GM23338 (cell line): ENCODE measurements around the gene DLGAP3. TPM values are rescaled to one million over a fixed set of nuclear protein-coding genes. Genes with fewer than 3 reads are reported as not detected.

ENCODE experiments used
- ATAC-seq: fragments of 200-7000 bp; cut with Tn5 transposase; 3 replicates; pipeline ENCODE4 v1.9.1; 2020
- DNase-seq: peaks from one replicate; pipeline ENCODE4 v3.0.0-alpha.2; 2015; ENCODE audit warnings: low spot score
- H2AFZ ChIP-seq: fragments of 200-600 bp; sonication (generic); 2 replicates; pipeline ENCODE4 v1.8.0; 2016; ENCODE audit warnings: antibody characterized with exemption, mild to moderate bottlenecking, moderate library complexity
- H3F3A ChIP-seq: fragments of 200-600 bp; sonication (generic); replicated peaks from 2 replicates; pipeline ENCODE4 v1.8.0; 2017; ENCODE audit warnings: antibody characterized with exemption, mixed run types, low read depth
- H3K27ac ChIP-seq: fragments of 200-600 bp; sonication (generic); 2 replicates; pipeline ENCODE4 v1.6.1; 2016; ENCODE audit warnings: low read depth
- H3K27me3 ChIP-seq: fragments of 200-600 bp; sonication (generic); 2 replicates; pipeline ENCODE4 v1.8.0; 2016; ENCODE audit warnings: mild to moderate bottlenecking, mixed run types, moderate library complexity; ENCODE audit not compliant: insufficient read depth
- H3K36me3 ChIP-seq: fragments of 200-600 bp; sonication (generic); 2 replicates; pipeline ENCODE4 v1.8.0; 2016; ENCODE audit warnings: mild to moderate bottlenecking; ENCODE audit not compliant: insufficient read depth
- H3K4me1 ChIP-seq: fragments of 200-600 bp; sonication (generic); 2 replicates; pipeline ENCODE4 v1.8.0; 2016; ENCODE audit warnings: mild to moderate bottlenecking, moderate library complexity; ENCODE audit not compliant: insufficient read depth
- H3K4me2 ChIP-seq: fragments of 200-600 bp; sonication (generic); 2 replicates; pipeline ENCODE4 v1.7.1; 2017; ENCODE audit warnings: mixed run types
- H3K4me3 ChIP-seq: fragments of 200-600 bp; sonication (generic); 2 replicates; pipeline ENCODE4 v1.6.1; 2016; ENCODE audit warnings: mixed run types
- H3K79me2 ChIP-seq: fragments of 200-600 bp; sonication (generic); replicated peaks from 2 replicates; pipeline ENCODE4 v1.8.0; 2017; ENCODE audit warnings: mild to moderate bottlenecking; ENCODE audit not compliant: insufficient read depth
- H3K9me2 ChIP-seq: fragments of 200-600 bp; sonication (generic); 2 replicates; pipeline ENCODE4 v1.8.0; 2017; ENCODE audit not compliant: insufficient read depth
- H4K20me1 ChIP-seq: fragments of 200-600 bp; sonication (generic); replicated peaks from 2 replicates; pipeline ENCODE4 v1.8.0; 2017; ENCODE audit warnings: mild to moderate bottlenecking; ENCODE audit not compliant: insufficient read depth
- H3K27ac Mint-ChIP-seq: 2 replicates; pipeline ENCODE4 v1.8.0; 2020; ENCODE audit warnings: inconsistent platforms, mild to moderate bottlenecking, moderate library complexity, mixed read lengths
- H3K27me3 Mint-ChIP-seq: 3 replicates; pipeline ENCODE4 v1.8.0; 2022; ENCODE audit warnings: low read depth, mild to moderate bottlenecking, moderate library complexity, mixed read lengths, inconsistent platforms; ENCODE audit not compliant: insufficient read depth, poor library complexity
- H3K36me3 Mint-ChIP-seq: 3 replicates; pipeline ENCODE4 v1.8.0; 2021; ENCODE audit warnings: low read depth, mild to moderate bottlenecking, inconsistent platforms, moderate library complexity, mixed read lengths
- H3K4me1 Mint-ChIP-seq: 3 replicates; pipeline ENCODE4 v1.8.0; 2020; ENCODE audit warnings: mild to moderate bottlenecking, inconsistent platforms, mixed read lengths
- H3K4me3 Mint-ChIP-seq: 3 replicates; pipeline ENCODE4 v1.8.0; 2021; ENCODE audit warnings: moderate library complexity, mild to moderate bottlenecking, inconsistent platforms, mixed read lengths
- H3K9me3 Mint-ChIP-seq: 3 replicates; pipeline ENCODE4 v1.8.0; 2020; ENCODE audit warnings: moderate library complexity, mild to moderate bottlenecking, inconsistent platforms, mixed read lengths
- CREB1 ChIP-seq: fragments of 250-450 bp; sonication (Bioruptor Pico); IDR thresholded peaks from 2 replicates; pipeline ENCODE4 v1.5.0; 2020; ENCODE audit warnings: low read depth, mild to moderate bottlenecking, moderate library complexity
- EZH2 ChIP-seq: fragments of 200-600 bp; sonication (generic); IDR thresholded peaks from one replicate; pipeline ENCODE4 v1.8.0; 2017; ENCODE audit warnings: antibody characterized with exemption, mild to moderate bottlenecking, low read depth; ENCODE audit not compliant: unreplicated experiment
- EZH2phosphoT487 ChIP-seq: fragments of 200-600 bp; sonication (generic); IDR thresholded peaks from one replicate; pipeline ENCODE4 v1.8.1; 2018; ENCODE audit warnings: antibody characterized with exemption; ENCODE audit not compliant: unreplicated experiment
- JUNB ChIP-seq: IDR thresholded peaks from one replicate; pipeline ENCODE4 v1.6.1; 2016; ENCODE audit warnings: antibody characterized with exemption; ENCODE audit not compliant: unreplicated experiment
- NANOG ChIP-seq: IDR thresholded peaks from 2 replicates; pipeline ENCODE4 v1.6.1; 2016; ENCODE audit warnings: antibody characterized with exemption, borderline replicate concordance
- POLR2AphosphoS5 ChIP-seq: IDR thresholded peaks from 2 replicates; pipeline ENCODE4 v1.6.1; 2016; ENCODE audit warnings: antibody characterized with exemption, low read depth
- STAT1 ChIP-seq: IDR thresholded peaks from one replicate; pipeline ENCODE4 v1.6.1; 2016; ENCODE audit warnings: antibody characterized with exemption; ENCODE audit not compliant: unreplicated experiment
- ZNF114 ChIP-seq: fragments of 250-450 bp; sonication (Bioruptor Pico); IDR thresholded peaks from 2 replicates; pipeline ENCODE4 v1.5.0; 2020; ENCODE audit warnings: mild to moderate bottlenecking, moderate library complexity
- ZNF331 ChIP-seq: fragments of 250-450 bp; sonication (Bioruptor Pico); IDR thresholded peaks from 2 replicates; pipeline ENCODE4 v1.5.0; 2020; ENCODE audit warnings: low read depth, mild to moderate bottlenecking, moderate library complexity
- polyA plus RNA-seq: library from polyadenylated mRNA; unstranded; fragments of >200 nt; fragmentation: Nextera tagmentation; extraction: Ambion mirVana; gene quantifications from 2 replicates; pipeline ENCODE4 v1.2.1, GENCODE V29; 2016
- total RNA-seq: library from RNA; depleted of rRNA; stranded (reverse); fragments of >200 nt; shearing (Covaris generic); gene quantifications from 2 replicates; pipeline ENCODE4 v1.2.3, GENCODE V29; 2014
- TF ChIP-seq, protein P1 (sequence below): IDR thresholded peaks from one replicate; pipeline ENCODE4 v1.6.1; 2018; ENCODE audit warnings: antibody characterized with exemption; ENCODE audit not compliant: unreplicated experiment
- TF ChIP-seq, protein P2 (sequence below), 2 experiments: fragments of 200-600 bp in 1 of 2; sonication (generic) in 1 of 2; conservative IDR thresholded peaks; 2 replicates each; pipeline versions ENCODE4 v1.5.1 to v1.6.1; 2016 to 2017; ENCODE audit warnings: antibody characterized with exemption in 2 of 2, low read depth in 2 of 2, mild to moderate bottlenecking in 2 of 2, moderate library complexity in 1 of 2
- TF ChIP-seq, protein P3 (sequence below): fragments of 250-450 bp; sonication (Bioruptor Pico); IDR thresholded peaks from 2 replicates; pipeline ENCODE4 v1.5.0; 2020; ENCODE audit warnings: mild to moderate bottlenecking, moderate library complexity
- TF ChIP-seq, protein P4 (sequence below): IDR thresholded peaks from 2 replicates; pipeline ENCODE4 v1.6.1; 2016; ENCODE audit warnings: antibody characterized with exemption

DLGAP3 gene
- total and polyA plus RNA-seq, 2 experiments from 2014 or later, result 7.1 to 13.7 TPM

DNA sequence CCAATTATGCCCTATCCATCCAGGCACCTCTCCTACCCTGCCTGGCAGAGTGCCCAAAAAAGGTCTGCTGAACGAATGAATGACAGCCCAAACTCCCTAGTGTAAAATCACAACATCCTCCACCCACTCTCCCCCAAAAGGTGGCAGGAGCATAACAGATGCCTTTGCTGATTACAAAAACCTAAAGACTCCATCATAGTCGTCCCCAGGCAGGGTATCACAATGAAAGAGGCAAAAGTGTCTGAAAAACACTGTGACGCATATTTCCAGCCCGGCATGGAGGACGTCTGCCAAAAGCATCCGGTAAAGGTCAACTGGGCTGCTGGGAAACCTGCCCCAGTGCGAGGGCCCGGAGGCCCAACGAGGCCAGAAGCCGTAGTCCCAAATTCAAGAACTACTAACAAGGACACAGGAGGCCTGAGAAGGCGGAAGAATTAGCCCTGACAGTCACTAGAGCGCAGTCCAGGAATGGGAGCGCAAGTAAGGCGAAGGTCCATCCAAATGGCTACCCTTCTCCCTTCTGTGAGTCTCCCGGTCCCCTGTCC lies 70.5 kb downstream of the DLGAP3 start:
- Histone ChIP-seq H3K4me2 (peak overlapping the region; percentile 98), H3F3A (no peaks in the 10 kb centered on the region), H3K4me3 (peak overlapping the region; percentile 97), H2AFZ (peak overlapping the region; percentile 85), H3K9me2 (no peaks in the 10 kb centered on the region; the same call in 1 of the 2 replicates), H3K36me3 (0 out of 2 replicates have a peak, but pooled peaks cover 4% of the 10 kb centered on the region), H3K27ac (peak overlapping the region; percentile 50; the same call in 1 of the 2 replicates), H4K20me1 (peaks cover 15% of the 10 kb centered on the region), H3K79me2 (peaks cover 30% of the 10 kb centered on the region), H3K4me1 (peaks cover 10% of the 10 kb centered on the region; the same call in 1 of the 2 replicates), H3K27me3 (no peaks in the 10 kb centered on the region)
- Mint-ChIP-seq H3K4me3 (peak overlapping the region; percentile 99), H3K9me3 (0 out of 3 replicates have a peak, but pooled peaks cover 5% of the 10 kb centered on the region), H3K4me1 (peaks cover 12% of the 10 kb centered on the region), H3K27me3 (peaks cover 7% of the 10 kb centered on the region), H3K27ac (peak overlapping the region; percentile 48; the same call in 1 of the 2 replicates), H3K36me3 (peaks cover 24% of the 10 kb centered on the region)
- ATAC-seq (no peak), DNase-seq (no peak)
- TF ChIP-seq ZNF331 (no peak), JUNB (no peak), EZH2 (no peak), POLR2AphosphoS5 (no peak), EZH2phosphoT487 (no peak), NANOG (no peak), ZNF114 (CRISPR knock-in tag) (no peak), STAT1 (no peak), CREB1 (CRISPR knock-in tag) (no peak)
- TF ChIP-seq, protein P1, sequence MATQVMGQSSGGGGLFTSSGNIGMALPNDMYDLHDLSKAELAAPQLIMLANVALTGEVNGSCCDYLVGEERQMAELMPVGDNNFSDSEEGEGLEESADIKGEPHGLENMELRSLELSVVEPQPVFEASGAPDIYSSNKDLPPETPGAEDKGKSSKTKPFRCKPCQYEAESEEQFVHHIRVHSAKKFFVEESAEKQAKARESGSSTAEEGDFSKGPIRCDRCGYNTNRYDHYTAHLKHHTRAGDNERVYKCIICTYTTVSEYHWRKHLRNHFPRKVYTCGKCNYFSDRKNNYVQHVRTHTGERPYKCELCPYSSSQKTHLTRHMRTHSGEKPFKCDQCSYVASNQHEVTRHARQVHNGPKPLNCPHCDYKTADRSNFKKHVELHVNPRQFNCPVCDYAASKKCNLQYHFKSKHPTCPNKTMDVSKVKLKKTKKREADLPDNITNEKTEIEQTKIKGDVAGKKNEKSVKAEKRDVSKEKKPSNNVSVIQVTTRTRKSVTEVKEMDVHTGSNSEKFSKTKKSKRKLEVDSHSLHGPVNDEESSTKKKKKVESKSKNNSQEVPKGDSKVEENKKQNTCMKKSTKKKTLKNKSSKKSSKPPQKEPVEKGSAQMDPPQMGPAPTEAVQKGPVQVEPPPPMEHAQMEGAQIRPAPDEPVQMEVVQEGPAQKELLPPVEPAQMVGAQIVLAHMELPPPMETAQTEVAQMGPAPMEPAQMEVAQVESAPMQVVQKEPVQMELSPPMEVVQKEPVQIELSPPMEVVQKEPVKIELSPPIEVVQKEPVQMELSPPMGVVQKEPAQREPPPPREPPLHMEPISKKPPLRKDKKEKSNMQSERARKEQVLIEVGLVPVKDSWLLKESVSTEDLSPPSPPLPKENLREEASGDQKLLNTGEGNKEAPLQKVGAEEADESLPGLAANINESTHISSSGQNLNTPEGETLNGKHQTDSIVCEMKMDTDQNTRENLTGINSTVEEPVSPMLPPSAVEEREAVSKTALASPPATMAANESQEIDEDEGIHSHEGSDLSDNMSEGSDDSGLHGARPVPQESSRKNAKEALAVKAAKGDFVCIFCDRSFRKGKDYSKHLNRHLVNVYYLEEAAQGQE, result no peak
- TF ChIP-seq, protein P2, sequence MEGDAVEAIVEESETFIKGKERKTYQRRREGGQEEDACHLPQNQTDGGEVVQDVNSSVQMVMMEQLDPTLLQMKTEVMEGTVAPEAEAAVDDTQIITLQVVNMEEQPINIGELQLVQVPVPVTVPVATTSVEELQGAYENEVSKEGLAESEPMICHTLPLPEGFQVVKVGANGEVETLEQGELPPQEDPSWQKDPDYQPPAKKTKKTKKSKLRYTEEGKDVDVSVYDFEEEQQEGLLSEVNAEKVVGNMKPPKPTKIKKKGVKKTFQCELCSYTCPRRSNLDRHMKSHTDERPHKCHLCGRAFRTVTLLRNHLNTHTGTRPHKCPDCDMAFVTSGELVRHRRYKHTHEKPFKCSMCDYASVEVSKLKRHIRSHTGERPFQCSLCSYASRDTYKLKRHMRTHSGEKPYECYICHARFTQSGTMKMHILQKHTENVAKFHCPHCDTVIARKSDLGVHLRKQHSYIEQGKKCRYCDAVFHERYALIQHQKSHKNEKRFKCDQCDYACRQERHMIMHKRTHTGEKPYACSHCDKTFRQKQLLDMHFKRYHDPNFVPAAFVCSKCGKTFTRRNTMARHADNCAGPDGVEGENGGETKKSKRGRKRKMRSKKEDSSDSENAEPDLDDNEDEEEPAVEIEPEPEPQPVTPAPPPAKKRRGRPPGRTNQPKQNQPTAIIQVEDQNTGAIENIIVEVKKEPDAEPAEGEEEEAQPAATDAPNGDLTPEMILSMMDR (conservative IDR thresholded peaks at IDR 0.05; ENCODE audit: low read depth in 2 of 2), result no peak
- TF ChIP-seq, protein P3, sequence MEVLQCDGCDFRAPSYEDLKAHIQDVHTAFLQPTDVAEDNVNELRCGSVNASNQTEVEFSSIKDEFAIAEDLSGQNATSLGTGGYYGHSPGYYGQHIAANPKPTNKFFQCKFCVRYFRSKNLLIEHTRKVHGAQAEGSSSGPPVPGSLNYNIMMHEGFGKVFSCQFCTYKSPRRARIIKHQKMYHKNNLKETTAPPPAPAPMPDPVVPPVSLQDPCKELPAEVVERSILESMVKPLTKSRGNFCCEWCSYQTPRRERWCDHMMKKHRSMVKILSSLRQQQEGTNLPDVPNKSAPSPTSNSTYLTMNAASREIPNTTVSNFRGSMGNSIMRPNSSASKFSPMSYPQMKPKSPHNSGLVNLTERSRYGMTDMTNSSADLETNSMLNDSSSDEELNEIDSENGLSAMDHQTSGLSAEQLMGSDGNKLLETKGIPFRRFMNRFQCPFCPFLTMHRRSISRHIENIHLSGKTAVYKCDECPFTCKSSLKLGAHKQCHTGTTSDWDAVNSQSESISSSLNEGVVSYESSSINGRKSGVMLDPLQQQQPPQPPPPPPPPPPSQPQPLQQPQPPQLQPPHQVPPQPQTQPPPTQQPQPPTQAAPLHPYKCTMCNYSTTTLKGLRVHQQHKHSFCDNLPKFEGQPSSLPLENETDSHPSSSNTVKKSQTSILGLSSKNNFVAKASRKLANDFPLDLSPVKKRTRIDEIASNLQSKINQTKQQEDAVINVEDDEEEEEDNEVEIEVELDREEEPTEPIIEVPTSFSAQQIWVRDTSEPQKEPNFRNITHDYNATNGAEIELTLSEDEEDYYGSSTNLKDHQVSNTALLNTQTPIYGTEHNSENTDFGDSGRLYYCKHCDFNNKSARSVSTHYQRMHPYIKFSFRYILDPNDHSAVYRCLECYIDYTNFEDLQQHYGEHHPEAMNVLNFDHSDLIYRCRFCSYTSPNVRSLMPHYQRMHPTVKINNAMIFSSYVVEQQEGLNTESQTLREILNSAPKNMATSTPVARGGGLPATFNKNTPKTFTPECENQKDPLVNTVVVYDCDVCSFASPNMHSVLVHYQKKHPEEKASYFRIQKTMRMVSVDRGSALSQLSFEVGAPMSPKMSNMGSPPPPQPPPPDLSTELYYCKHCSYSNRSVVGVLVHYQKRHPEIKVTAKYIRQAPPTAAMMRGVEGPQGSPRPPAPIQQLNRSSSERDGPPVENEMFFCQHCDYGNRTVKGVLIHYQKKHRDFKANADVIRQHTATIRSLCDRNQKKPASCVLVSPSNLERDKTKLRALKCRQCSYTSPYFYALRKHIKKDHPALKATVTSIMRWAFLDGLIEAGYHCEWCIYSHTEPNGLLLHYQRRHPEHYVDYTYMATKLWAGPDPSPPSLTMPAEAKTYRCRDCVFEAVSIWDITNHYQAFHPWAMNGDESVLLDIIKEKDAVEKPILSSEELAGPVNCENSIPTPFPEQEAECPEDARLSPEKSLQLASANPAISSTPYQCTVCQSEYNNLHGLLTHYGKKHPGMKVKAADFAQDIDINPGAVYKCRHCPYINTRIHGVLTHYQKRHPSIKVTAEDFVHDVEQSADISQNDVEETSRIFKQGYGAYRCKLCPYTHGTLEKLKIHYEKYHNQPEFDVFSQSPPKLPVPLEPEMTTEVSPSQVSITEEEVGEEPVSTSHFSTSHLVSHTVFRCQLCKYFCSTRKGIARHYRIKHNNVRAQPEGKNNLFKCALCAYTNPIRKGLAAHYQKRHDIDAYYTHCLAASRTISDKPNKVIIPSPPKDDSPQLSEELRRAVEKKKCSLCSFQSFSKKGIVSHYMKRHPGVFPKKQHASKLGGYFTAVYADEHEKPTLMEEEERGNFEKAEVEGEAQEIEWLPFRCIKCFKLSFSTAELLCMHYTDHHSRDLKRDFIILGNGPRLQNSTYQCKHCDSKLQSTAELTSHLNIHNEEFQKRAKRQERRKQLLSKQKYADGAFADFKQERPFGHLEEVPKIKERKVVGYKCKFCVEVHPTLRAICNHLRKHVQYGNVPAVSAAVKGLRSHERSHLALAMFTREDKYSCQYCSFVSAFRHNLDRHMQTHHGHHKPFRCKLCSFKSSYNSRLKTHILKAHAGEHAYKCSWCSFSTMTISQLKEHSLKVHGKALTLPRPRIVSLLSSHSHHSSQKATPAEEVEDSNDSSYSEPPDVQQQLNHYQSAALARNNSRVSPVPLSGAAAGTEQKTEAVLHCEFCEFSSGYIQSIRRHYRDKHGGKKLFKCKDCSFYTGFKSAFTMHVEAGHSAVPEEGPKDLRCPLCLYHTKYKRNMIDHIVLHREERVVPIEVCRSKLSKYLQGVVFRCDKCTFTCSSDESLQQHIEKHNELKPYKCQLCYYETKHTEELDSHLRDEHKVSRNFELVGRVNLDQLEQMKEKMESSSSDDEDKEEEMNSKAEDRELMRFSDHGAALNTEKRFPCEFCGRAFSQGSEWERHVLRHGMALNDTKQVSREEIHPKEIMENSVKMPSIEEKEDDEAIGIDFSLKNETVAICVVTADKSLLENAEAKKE (CRISPR knock-in tag), result no peak
- TF ChIP-seq, protein P4, sequence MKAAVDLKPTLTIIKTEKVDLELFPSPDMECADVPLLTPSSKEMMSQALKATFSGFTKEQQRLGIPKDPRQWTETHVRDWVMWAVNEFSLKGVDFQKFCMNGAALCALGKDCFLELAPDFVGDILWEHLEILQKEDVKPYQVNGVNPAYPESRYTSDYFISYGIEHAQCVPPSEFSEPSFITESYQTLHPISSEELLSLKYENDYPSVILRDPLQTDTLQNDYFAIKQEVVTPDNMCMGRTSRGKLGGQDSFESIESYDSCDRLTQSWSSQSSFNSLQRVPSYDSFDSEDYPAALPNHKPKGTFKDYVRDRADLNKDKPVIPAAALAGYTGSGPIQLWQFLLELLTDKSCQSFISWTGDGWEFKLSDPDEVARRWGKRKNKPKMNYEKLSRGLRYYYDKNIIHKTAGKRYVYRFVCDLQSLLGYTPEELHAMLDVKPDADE, result no peak
